Measurements from ENCODE around the gene PRKCZ. TPM values are rescaled to one million over a fixed set of nuclear protein-coding genes. Genes with fewer than 3 reads are reported as not detected.

PRKCZ gene
- total RNA-seq, 1 donor from 2014 or later = 33.4 TPM

DNA sequence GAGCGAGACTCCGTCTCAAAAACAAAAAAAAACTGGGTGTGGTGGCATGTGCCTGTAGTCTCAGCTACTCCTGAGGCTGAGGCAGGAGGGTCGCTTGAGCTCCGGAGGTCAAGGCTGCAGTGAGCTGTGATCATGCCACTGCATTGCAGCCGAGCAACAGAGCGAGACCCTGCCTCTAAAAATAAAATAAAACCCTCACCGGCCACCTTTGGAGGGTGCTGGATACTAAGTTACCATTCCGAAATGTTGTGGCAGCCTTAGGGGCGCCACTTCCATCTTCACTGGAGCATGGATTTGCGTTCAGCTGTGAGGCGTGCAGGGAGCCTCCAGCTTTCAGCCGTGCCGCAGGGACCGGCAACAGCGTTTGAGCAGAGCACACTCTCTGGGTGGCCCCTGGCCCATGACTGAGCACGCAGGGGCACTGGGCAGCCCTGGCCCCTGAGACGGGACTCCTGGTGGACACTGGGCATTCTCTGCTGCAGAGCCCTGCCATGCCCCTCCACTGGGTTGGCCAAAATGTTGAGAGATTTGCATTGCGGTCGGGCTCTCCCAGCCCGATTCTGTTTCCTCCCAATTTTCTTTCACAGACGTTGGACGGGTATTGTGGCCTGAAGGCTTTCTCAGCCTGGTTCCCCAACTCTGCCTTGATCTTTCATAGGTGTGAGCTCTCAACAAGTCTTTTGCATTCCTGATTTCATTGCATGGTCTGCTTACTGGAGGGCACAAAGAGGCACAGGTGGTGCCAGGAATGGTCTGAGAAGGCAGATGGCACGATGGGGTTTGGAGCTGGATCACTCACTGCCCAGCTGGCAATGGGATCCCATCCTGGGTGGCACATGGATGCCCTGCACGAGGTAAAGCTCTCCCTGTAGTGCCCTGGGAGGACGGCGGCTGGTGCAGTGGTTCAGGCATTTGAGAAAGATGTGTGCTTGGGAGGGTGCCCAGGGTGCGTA lies 40.8 kb upstream of the PRKCZ start:
- Histone ChIP-seq H3K36me3 (no peaks in the 10 kb centered on the region), H3K27me3 (no peaks in the 10 kb centered on the region), H4K20me1 (ENCODE audit: low read depth) (no peaks in the 10 kb centered on the region), H3K27ac (no peak overlapping the region), H3K4me3 (no peak overlapping the region), H3K9ac (no peak overlapping the region), H3K79me2 (ENCODE audit: low read depth) (no peaks in the 10 kb centered on the region), H3K9me3 (ENCODE audit: low read depth) (no peaks in the 10 kb centered on the region), H3K4me1 (no peaks in the 10 kb centered on the region), H3K4me2 (no peak overlapping the region), H2AFZ (replicated peaks) (no peak overlapping the region), H3F3A (ENCODE audit: low read depth) (no peaks in the 10 kb centered on the region)
- no peak overlapping the region for H3K4me3 Mint-ChIP-seq
- H3K9me3 Mint-ChIP-seq = no peaks in the 10 kb centered on the region
- no peaks in the 10 kb centered on the region for H3K36me3 Mint-ChIP-seq
- DNase-seq (ENCODE audit: low spot score) = no peak
- H3K4me1 Mint-ChIP-seq = peaks cover 5% of the 10 kb centered on the region
- H3K27me3 Mint-ChIP-seq (ENCODE audit: insufficient read depth, low read depth) = peaks cover 5% of the 10 kb centered on the region
- no peak overlapping the region for H3K27ac Mint-ChIP-seq
- TF ChIP-seq, protein P1, sequence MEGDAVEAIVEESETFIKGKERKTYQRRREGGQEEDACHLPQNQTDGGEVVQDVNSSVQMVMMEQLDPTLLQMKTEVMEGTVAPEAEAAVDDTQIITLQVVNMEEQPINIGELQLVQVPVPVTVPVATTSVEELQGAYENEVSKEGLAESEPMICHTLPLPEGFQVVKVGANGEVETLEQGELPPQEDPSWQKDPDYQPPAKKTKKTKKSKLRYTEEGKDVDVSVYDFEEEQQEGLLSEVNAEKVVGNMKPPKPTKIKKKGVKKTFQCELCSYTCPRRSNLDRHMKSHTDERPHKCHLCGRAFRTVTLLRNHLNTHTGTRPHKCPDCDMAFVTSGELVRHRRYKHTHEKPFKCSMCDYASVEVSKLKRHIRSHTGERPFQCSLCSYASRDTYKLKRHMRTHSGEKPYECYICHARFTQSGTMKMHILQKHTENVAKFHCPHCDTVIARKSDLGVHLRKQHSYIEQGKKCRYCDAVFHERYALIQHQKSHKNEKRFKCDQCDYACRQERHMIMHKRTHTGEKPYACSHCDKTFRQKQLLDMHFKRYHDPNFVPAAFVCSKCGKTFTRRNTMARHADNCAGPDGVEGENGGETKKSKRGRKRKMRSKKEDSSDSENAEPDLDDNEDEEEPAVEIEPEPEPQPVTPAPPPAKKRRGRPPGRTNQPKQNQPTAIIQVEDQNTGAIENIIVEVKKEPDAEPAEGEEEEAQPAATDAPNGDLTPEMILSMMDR (IDR thresholded peaks at IDR 0.05) = no peak
- TF ChIP-seq EZH2phosphoT487 (IDR thresholded peaks at IDR 0.05) (no peak), EZH2 (IDR thresholded peaks at IDR 0.05) (no peak)

DNA sequence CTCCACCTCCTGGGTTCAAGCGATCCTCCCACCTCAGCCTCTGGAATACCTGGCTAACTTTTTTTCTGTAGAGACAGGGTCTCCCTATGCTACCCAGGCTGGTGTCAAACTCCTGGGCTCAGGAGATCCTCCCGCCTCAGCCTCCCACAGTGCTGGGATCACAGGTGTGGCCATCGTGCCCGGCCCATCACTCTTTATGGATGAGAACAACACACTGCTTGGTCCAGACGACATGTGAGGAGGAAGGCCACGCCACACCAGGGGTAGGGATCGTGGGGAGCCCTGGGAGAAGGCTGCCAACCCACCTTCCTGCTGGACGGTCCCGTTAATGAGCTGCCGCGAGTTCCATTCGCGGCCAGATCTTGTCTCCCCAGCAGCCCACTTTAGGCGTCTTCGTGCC lies 36.0 kb upstream of the PRKCZ start:
- Histone ChIP-seq H3K9me3 (ENCODE audit: low read depth) (no peaks in the 10 kb centered on the region), H4K20me1 (ENCODE audit: low read depth) (peaks cover 11% of the 10 kb centered on the region), H3K36me3 (no peaks in the 10 kb centered on the region), H3K4me1 (peaks cover 6% of the 10 kb centered on the region), H3K9ac (no peak overlapping the region), H3K27ac (no peak overlapping the region), H3K27me3 (peaks cover 44% of the 10 kb centered on the region), H2AFZ (replicated peaks) (no peak overlapping the region), H3K79me2 (ENCODE audit: low read depth) (no peaks in the 10 kb centered on the region), H3K4me3 (no peak overlapping the region), H3F3A (ENCODE audit: low read depth) (peaks cover 7% of the 10 kb centered on the region), H3K4me2 (no peak overlapping the region)
- Mint-ChIP-seq H3K4me1 (peaks cover 18% of the 10 kb centered on the region), H3K27me3 (ENCODE audit: insufficient read depth, low read depth) (peaks cover 12% of the 10 kb centered on the region), H3K36me3 (peaks cover 3% of the 10 kb centered on the region), H3K4me3 (no peak overlapping the region), H3K9me3 (peaks cover 2% of the 10 kb centered on the region), H3K27ac (no peak overlapping the region)
- no peak for TF ChIP-seq EZH2 (IDR thresholded peaks at IDR 0.05)
- TF ChIP-seq, protein P1 (IDR thresholded peaks at IDR 0.05) = no peak
- no peak for TF ChIP-seq EZH2phosphoT487 (IDR thresholded peaks at IDR 0.05)
- no peak for DNase-seq (ENCODE audit: low spot score)

DNA sequence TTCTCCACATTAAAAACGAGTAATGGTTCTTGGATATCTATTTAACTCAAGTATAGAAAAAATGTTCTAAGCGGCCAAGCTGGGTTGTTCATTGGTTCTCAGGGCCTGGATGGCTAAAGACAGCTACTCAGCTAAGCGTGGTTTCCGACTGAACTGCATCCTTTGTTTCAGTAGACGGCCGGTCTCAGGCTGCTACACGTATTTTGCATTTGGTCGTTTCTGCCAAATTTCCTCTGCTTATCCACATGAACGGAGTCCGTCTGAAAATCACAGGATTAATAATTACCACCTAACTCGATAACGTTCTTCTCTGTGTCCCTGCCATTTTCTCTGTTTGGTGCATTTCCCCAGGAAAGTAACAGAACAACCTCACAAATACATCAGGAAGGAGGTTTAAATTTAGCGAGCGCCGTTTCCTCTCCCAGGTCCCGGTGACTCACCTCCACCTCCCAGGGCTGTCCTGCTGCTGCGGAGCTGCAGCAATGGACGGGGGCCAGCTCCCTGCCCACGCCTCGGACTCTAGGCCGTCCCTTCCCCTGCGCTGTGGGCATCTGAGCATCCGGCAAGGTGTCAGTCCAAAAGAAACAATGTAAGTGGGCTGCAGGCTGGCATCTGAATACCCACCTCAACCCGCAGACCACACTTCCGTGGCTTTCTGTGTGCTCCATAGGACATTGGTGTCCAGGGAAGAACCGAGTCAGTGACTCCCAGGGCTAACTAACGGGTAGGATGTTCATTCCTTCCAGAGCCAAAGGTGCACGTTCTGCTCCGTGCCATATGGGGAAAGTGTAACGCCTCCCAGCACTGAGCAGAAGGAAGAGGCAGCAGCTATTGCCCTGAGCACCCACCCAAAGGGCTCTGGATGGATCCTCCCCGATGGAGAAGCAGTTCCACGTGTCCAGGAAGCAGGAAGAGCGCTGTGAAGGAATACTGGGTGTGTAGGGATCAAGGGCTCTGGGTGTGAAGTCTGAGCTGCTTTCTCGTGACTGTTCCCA lies 35.2 kb upstream of the PRKCZ start:
- DNase-seq (ENCODE audit: low spot score) = no peak
- H3K27ac Mint-ChIP-seq = peak overlapping the region; percentile 42
- H3K79me2 ChIP-seq (ENCODE audit: low read depth) = no peaks in the 10 kb centered on the region
- no peak overlapping the region for H3K27ac ChIP-seq
- peaks cover 16% of the 10 kb centered on the region for H4K20me1 ChIP-seq (ENCODE audit: low read depth)
- peaks cover 15% of the 10 kb centered on the region for H3K4me1 Mint-ChIP-seq
- H3K27me3 Mint-ChIP-seq (ENCODE audit: insufficient read depth, low read depth) = peaks cover 15% of the 10 kb centered on the region
- no peak overlapping the region for H3K9ac ChIP-seq
- H2AFZ ChIP-seq (replicated peaks) = no peak overlapping the region
- H3K9me3 ChIP-seq (ENCODE audit: low read depth) = no peaks in the 10 kb centered on the region
- peaks cover 8% of the 10 kb centered on the region for H3F3A ChIP-seq (ENCODE audit: low read depth)
- H3K36me3 Mint-ChIP-seq = peaks cover 3% of the 10 kb centered on the region
- H3K4me2 ChIP-seq = no peak overlapping the region
- TF ChIP-seq, protein P1 (IDR thresholded peaks at IDR 0.05) = no peak
- TF ChIP-seq EZH2 (IDR thresholded peaks at IDR 0.05) (no peak), EZH2phosphoT487 (IDR thresholded peaks at IDR 0.05) (no peak)
- H3K4me3 ChIP-seq = no peak overlapping the region
- no peak overlapping the region for H3K4me3 Mint-ChIP-seq
- H3K36me3 ChIP-seq = no peaks in the 10 kb centered on the region
- H3K4me1 ChIP-seq = peaks cover 9% of the 10 kb centered on the region
- peaks cover 53% of the 10 kb centered on the region for H3K27me3 ChIP-seq
- peaks cover 2% of the 10 kb centered on the region for H3K9me3 Mint-ChIP-seq

Measured in neural progenitor cell (in vitro differentiated cells).